ENCODE measurements around the gene PDE4D.

- TF ChIP-seq CTCF (IDR thresholded peaks at IDR 0.05) (no peak), ZFX (IDR thresholded peaks at IDR 0.05; ENCODE audit: borderline replicate concordance) (no peak)
Observed at GRCh38 chr5:59286510-59286909, 607.0 kb downstream of the PDE4D start.

All from 22Rv1 (cell line).